Measurements from ENCODE around the gene TAC3.
"Not testable (repeated sequence)": the region's sequence is repeated elsewhere in the genome, so short reads cannot be mapped to it uniquely, and the experiment has no call there.

Gene TAC3

DNA sequence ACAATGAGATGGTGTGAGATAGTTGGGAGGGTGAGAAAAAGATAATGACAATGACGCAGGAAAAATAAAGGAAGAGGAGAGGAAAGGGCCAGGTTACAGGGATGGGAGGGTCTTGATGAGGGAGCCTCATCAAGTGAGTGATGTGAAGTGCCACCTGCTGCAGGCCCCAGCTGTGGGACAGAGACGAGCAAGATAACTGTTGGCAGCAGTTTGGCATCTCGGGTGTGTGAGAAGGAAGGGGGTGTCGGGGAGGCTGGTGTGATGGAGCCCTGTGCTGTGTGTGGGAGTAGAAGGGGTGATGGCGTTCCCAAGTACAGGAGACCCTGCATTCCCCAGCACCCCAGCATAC lies 11.4 kb upstream of the TAC3 start:
- Histone ChIP-seq H3K27me3 (ENCODE audit: insufficient read depth, low read length, poor library complexity, severe bottlenecking) (no peaks in the 10 kb centered on the region), H3K4me2 (ENCODE audit: low read depth, low read length, poor library complexity, severe bottlenecking) (no peak overlapping the region), H3F3A (ENCODE audit: low read depth) (no peaks in the 10 kb centered on the region), H3K9ac (ENCODE audit: low read depth, low read length, poor library complexity, severe bottlenecking) (peak overlapping the region; percentile 28), H2AFZ (ENCODE audit: low read length) (no peak overlapping the region), H4K20me1 (ENCODE audit: insufficient read depth, low read length, poor library complexity, severe bottlenecking) (no peaks in the 10 kb centered on the region), H3K9me3 (ENCODE audit: insufficient read depth, low read depth, low read length) (no peaks in the 10 kb centered on the region), H3K79me2 (ENCODE audit: insufficient read depth, low read length) (no peaks in the 10 kb centered on the region), H3K36me3 (ENCODE audit: insufficient read depth, low read length) (no peaks in the 10 kb centered on the region), H3K4me3 (ENCODE audit: low read length, poor library complexity, severe bottlenecking) (no peak overlapping the region), H3K4me1 (ENCODE audit: insufficient read depth, low read length, poor library complexity, severe bottlenecking) (peaks cover 37% of the 10 kb centered on the region), H3K9me2 (replicated peaks; ENCODE audit: low read depth, low read length) (no peaks in the 10 kb centered on the region)
- no peak for TF ChIP-seq EZH2phosphoT487 (IDR thresholded peaks at IDR 0.05; ENCODE audit: borderline replicate concordance)
- TF ChIP-seq, protein P1, sequence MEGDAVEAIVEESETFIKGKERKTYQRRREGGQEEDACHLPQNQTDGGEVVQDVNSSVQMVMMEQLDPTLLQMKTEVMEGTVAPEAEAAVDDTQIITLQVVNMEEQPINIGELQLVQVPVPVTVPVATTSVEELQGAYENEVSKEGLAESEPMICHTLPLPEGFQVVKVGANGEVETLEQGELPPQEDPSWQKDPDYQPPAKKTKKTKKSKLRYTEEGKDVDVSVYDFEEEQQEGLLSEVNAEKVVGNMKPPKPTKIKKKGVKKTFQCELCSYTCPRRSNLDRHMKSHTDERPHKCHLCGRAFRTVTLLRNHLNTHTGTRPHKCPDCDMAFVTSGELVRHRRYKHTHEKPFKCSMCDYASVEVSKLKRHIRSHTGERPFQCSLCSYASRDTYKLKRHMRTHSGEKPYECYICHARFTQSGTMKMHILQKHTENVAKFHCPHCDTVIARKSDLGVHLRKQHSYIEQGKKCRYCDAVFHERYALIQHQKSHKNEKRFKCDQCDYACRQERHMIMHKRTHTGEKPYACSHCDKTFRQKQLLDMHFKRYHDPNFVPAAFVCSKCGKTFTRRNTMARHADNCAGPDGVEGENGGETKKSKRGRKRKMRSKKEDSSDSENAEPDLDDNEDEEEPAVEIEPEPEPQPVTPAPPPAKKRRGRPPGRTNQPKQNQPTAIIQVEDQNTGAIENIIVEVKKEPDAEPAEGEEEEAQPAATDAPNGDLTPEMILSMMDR (conservative IDR thresholded peaks at IDR 0.05; ENCODE audit: low read length) = no peak

DNA sequence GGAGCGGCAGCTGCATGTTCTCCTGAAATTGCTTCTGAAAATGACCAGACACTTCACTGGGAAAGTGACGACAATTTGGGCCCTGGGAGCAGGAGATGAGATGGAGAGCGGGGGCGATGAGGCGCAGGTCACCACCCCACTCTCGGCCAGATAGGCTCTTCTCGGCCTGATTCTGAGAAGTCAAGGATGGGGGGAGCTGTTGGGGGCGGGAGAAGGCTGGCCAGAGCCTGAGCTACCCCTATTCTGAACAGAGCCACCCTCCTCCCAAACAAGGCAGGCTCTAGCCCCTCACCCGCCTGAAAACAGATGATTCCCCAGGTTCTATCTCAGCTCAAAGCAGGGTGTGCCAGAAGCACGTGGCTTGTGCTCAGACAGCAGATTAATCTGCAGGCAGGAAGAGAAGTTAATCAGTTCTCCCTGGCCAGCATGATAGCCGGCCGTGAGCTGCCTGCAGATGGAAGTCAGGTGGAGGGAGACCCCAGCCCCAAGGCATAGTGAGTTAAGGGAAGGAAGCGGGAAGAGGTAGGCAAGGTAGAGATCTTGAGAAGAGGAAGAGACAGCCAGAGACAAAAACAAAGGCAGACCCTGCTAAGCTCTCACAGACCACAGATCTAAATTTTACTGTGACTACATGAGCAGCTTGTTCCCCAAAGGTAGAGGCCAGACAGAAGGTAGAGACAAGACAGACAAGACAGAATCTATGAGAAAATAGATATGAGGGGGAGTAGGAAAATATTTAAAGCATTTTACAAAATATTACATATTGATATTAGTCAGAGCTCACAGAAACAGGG lies 10.9 kb upstream of the TAC3 start:
- H3K79me2 ChIP-seq (ENCODE audit: insufficient read depth, low read length) = no peaks in the 10 kb centered on the region
- no peak overlapping the region for H3K4me2 ChIP-seq (ENCODE audit: low read depth, low read length, poor library complexity, severe bottlenecking)
- peak overlapping the region; percentile 41; the same call in 1 of the 2 replicates for H2AFZ ChIP-seq (ENCODE audit: low read length)
- no peaks in the 10 kb centered on the region for H3K36me3 ChIP-seq (ENCODE audit: insufficient read depth, low read length)
- no peak overlapping the region for H3K4me3 ChIP-seq (ENCODE audit: low read length, poor library complexity, severe bottlenecking)
- peak overlapping the region; percentile 28 for H3K9ac ChIP-seq (ENCODE audit: low read depth, low read length, poor library complexity, severe bottlenecking)
- H4K20me1 ChIP-seq (ENCODE audit: insufficient read depth, low read length, poor library complexity, severe bottlenecking) = no peaks in the 10 kb centered on the region
- H3K4me1 ChIP-seq (ENCODE audit: insufficient read depth, low read length, poor library complexity, severe bottlenecking) = peaks cover 37% of the 10 kb centered on the region
- H3F3A ChIP-seq (ENCODE audit: low read depth) = no peaks in the 10 kb centered on the region
- no peaks in the 10 kb centered on the region for H3K9me3 ChIP-seq (ENCODE audit: insufficient read depth, low read depth, low read length)
- no peaks in the 10 kb centered on the region for H3K27me3 ChIP-seq (ENCODE audit: insufficient read depth, low read length, poor library complexity, severe bottlenecking)
- TF ChIP-seq EZH2phosphoT487 (IDR thresholded peaks at IDR 0.05; ENCODE audit: borderline replicate concordance) = no peak
- TF ChIP-seq, protein P1 (conservative IDR thresholded peaks at IDR 0.05; ENCODE audit: low read length) = no peak
- no peaks in the 10 kb centered on the region for H3K9me2 ChIP-seq (replicated peaks; ENCODE audit: low read depth, low read length)

DNA sequence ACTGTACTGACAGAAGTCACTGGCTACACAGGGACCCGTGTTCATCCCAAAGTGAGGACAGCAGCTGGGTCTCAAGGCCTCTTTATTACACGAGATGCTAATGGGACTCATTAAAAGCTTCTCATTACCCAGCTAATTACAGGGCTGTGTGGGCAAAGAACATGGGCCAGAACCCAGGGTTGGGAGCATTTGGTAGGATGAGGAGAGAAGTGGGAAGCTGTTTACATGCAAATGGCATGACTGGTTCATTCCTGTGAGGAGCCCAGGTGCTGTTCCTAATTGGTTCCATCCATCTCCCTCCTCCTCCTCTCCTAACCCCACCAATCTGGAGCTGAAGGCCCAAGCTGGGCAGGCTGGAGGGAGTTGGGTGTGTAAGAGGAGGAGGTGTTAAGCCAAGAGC lies 8.9 kb upstream of the TAC3 start:
- H3K27me3 ChIP-seq (ENCODE audit: insufficient read depth, low read length, poor library complexity, severe bottlenecking) = no peaks in the 10 kb centered on the region
- H3K9me2 ChIP-seq (replicated peaks; ENCODE audit: low read depth, low read length) = no peaks in the 10 kb centered on the region
- no peaks in the 10 kb centered on the region for H3K36me3 ChIP-seq (ENCODE audit: insufficient read depth, low read length)
- H3K4me3 ChIP-seq (ENCODE audit: low read length, poor library complexity, severe bottlenecking) = no peak overlapping the region
- no peak overlapping the region for H3K9ac ChIP-seq (ENCODE audit: low read depth, low read length, poor library complexity, severe bottlenecking)
- H3K4me1 ChIP-seq (ENCODE audit: insufficient read depth, low read length, poor library complexity, severe bottlenecking) = peaks cover 20% of the 10 kb centered on the region
- no peaks in the 10 kb centered on the region for H4K20me1 ChIP-seq (ENCODE audit: insufficient read depth, low read length, poor library complexity, severe bottlenecking)
- H3K4me2 ChIP-seq (ENCODE audit: low read depth, low read length, poor library complexity, severe bottlenecking) = no peak overlapping the region
- H3K9me3 ChIP-seq (ENCODE audit: insufficient read depth, low read depth, low read length) = no peaks in the 10 kb centered on the region
- H2AFZ ChIP-seq (ENCODE audit: low read length) = no peak overlapping the region
- H3K79me2 ChIP-seq (ENCODE audit: insufficient read depth, low read length) = no peaks in the 10 kb centered on the region
- H3F3A ChIP-seq (ENCODE audit: low read depth) = no peaks in the 10 kb centered on the region
- no peak for TF ChIP-seq EZH2phosphoT487 (IDR thresholded peaks at IDR 0.05; ENCODE audit: borderline replicate concordance)
- TF ChIP-seq, protein P1 (conservative IDR thresholded peaks at IDR 0.05; ENCODE audit: low read length) = no peak

DNA sequence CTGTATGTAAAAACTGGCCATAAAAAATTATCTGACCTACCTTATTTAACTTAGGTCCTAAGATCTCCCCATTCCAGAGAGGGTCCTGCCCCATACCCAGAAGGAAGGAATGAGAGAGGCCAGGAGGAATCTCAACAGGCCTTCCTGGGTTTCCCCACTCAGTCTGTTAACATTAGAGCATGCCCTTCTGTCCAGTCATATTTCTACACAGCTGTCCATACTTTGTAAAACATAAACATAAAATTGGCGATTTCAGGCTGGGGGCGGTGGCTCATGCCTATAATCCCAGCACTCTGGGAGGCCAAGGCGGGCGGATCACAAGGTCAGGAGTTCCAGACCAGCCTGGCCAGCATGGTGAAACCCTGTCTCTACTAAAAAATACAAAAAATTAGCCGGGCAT lies 6.0 kb upstream of the TAC3 start:
- H3K36me3 ChIP-seq (ENCODE audit: insufficient read depth, low read length); H3K79me2 ChIP-seq (ENCODE audit: insufficient read depth, low read length); H3F3A ChIP-seq (ENCODE audit: low read depth); H2AFZ ChIP-seq (ENCODE audit: low read length); H3K4me3 ChIP-seq (ENCODE audit: low read length, poor library complexity, severe bottlenecking); H4K20me1 ChIP-seq (ENCODE audit: insufficient read depth, low read length, poor library complexity, severe bottlenecking); H3K9ac ChIP-seq (ENCODE audit: low read depth, low read length, poor library complexity, severe bottlenecking); H3K27me3 ChIP-seq (ENCODE audit: insufficient read depth, low read length, poor library complexity, severe bottlenecking); H3K4me2 ChIP-seq (ENCODE audit: low read depth, low read length, poor library complexity, severe bottlenecking); H3K9me2 ChIP-seq (replicated peaks; ENCODE audit: low read depth, low read length); H3K9me3 ChIP-seq (ENCODE audit: insufficient read depth, low read depth, low read length); H3K4me1 ChIP-seq (ENCODE audit: insufficient read depth, low read length, poor library complexity, severe bottlenecking): not testable (repeated sequence)

Data from Loucy (cell line).